Hematopoietic multipotent progenitor cell treated with erythropoietin and hydrocortisone succinate and interleukin-3 and kit ligand, for 8 days (in vitro differentiated cells): ENCODE data around the gene B9D1.
"Not testable (repeated sequence)": the region's sequence is repeated elsewhere in the genome, so short reads cannot be mapped to it uniquely, and the experiment has no call there.

ENCODE experiments used
- DNase-seq: peaks from one replicate; pipeline ENCODE4 v3.0.0-alpha.2; 2015

B9D1 gene

GRCh38 chr17:19354748-19355147, 7.8 kb downstream of the B9D1 start:
- DNase-seq: no peak

- not testable (repeated sequence) for DNase-seq
Measured at GRCh38 chr17:19353401-19353800, 9.1 kb downstream of the B9D1 start.

- DNase-seq: no peak
Measured at GRCh38 chr17:19348806-19349205, 13.7 kb downstream of the B9D1 start.

GRCh38 chr17:19348081-19348650, 14.4 kb downstream of the B9D1 start:
- no peak for DNase-seq

- DNase-seq: no peak
Measured at GRCh38 chr17:19347323-19348080, 15.0 kb downstream of the B9D1 start.

- DNase-seq: peak; percentile 50
Measured at GRCh38 chr17:19346351-19347255, 15.9 kb downstream of the B9D1 start.

GRCh38 chr17:19345486-19346350, 16.8 kb downstream of the B9D1 start:
- no peak for DNase-seq

- no peak for DNase-seq
Measured at GRCh38 chr17:19345067-19345460, 17.5 kb downstream of the B9D1 start.

GRCh38 chr17:19344311-19345066, 18.0 kb downstream of the B9D1 start:
- DNase-seq: no peak

GRCh38 chr17:19343671-19344151, 18.8 kb downstream of the B9D1 start:
- DNase-seq: no peak

- DNase-seq: peak; percentile 62
Measured at GRCh38 chr17:19343256-19343630, 19.3 kb downstream of the B9D1 start.

- DNase-seq: no peak
Measured at GRCh38 chr17:19342611-19343255, 19.8 kb downstream of the B9D1 start.

- peak; percentile 61 for DNase-seq
Measured at GRCh38 chr17:19341641-19342610, 20.6 kb downstream of the B9D1 start.

- no peak for DNase-seq
Measured at GRCh38 chr17:19341211-19341631, 21.3 kb downstream of the B9D1 start.

- DNase-seq: no peak
Measured at GRCh38 chr17:19339341-19339815, 23.1 kb downstream of the B9D1 start.

- peak; percentile 80 for DNase-seq
Measured at GRCh38 chr17:19338031-19338990, 24.2 kb downstream of the B9D1 start.

- DNase-seq: no peak
Measured at GRCh38 chr17:19337712-19338023, 24.9 kb downstream of the B9D1 start.

GRCh38 chr17:19336938-19337711, 25.4 kb downstream of the B9D1 start:
- DNase-seq: no peak
